HEK293 (cell line): ENCODE measurements around the gene KPNA3.

Experiments used
- CTCF ChIA-PET: fragments of 350-600 bp; formaldehyde crosslinking; extraction: SDS; loops from one replicate; lab custom pipeline; 2021; ENCODE audit warnings: antibody characterized with exemption; lab: Yijun Ruan, JAX
- POLR2A ChIA-PET: fragments of 300-600 bp; formaldehyde crosslinking; extraction: SDS; loops from one replicate; lab custom pipeline; 2020; ENCODE audit warnings: antibody characterized with exemption, inconsistent platforms; lab: Yijun Ruan, JAX
- H3K27ac ChIP-seq: fragments of 200-500 bp; sonication (Bioruptor generic); 2 replicates; pipeline ENCODE4 v1.5.1; 2014; ENCODE audit warnings: low read depth, low read length, control low read depth, inconsistent platforms; ENCODE audit errors: extremely low read depth
- H3K36me3 ChIP-seq, 2 experiments: fragments of 200-500 bp in 1 of 2; sonication (Bioruptor generic) in 1 of 2; 1 replicate in 1 of 2; 2 replicates in 1 of 2; pipeline ENCODE4 v1.5.1; 2014 to 2017; ENCODE audit warnings: inconsistent platforms in 2 of 2, low read length in 2 of 2; ENCODE audit not compliant: control insufficient read depth in 2 of 2, insufficient read depth in 1 of 2
- H3K4me1 ChIP-seq: fragments of 200-500 bp; sonication (Bioruptor generic); 2 replicates; pipeline ENCODE4 v1.5.1; 2014; ENCODE audit warnings: mild to moderate bottlenecking, low read length, inconsistent platforms; ENCODE audit not compliant: control insufficient read depth, insufficient read depth
- H3K4me3 ChIP-seq: 2 replicates; pipeline ENCODE4 v1.5.1; 2011; ENCODE audit warnings: low read depth, mild to moderate bottlenecking, control low read depth, low read length, moderate library complexity
- H3K9me3 ChIP-seq: fragments of 200-500 bp; sonication (Bioruptor generic); 2 replicates; pipeline ENCODE4 v1.5.1; 2014; ENCODE audit warnings: low read depth, low read length, inconsistent platforms; ENCODE audit not compliant: control insufficient read depth, insufficient read depth
- IKZF3 ChIP-seq: fragments of 450-650 bp; IDR thresholded peaks from 2 replicates; pipeline ENCODE4 v1.5.0; 2018; ENCODE audit warnings: missing biosample characterization, mild to moderate bottlenecking, missing genetic modification characterization, moderate library complexity
- REST ChIP-seq: fragments of 450-650 bp; formaldehyde crosslinking; IDR thresholded peaks from 2 replicates; pipeline ENCODE4 v1.5.1; 2016; ENCODE audit warnings: missing biosample characterization, missing genetic modification characterization
- SALL2 ChIP-seq: fragments of 450-650 bp; formaldehyde crosslinking; IDR thresholded peaks from 2 replicates; pipeline ENCODE4 v1.5.0; 2017; ENCODE audit warnings: missing biosample characterization, mild to moderate bottlenecking, missing genetic modification characterization, borderline replicate concordance
- TSHZ1 ChIP-seq: fragments of 450-650 bp; formaldehyde crosslinking; IDR thresholded peaks from 2 replicates; pipeline ENCODE4 v1.5.1; 2016; ENCODE audit warnings: missing biosample characterization, missing genetic modification characterization, borderline replicate concordance
- ZBTB26 ChIP-seq: fragments of 450-650 bp; formaldehyde crosslinking; optimal IDR thresholded peaks from 2 replicates; pipeline ENCODE3; 2016; ENCODE audit warnings: missing biosample characterization, mild to moderate bottlenecking, missing genetic modification characterization
- ZBTB8A ChIP-seq: fragments of 450-650 bp; formaldehyde crosslinking; IDR thresholded peaks from 2 replicates; pipeline ENCODE4 v1.5.1; 2016; ENCODE audit warnings: missing biosample characterization, missing genetic modification characterization
- ZNF133 ChIP-seq: fragments of 450-650 bp; formaldehyde crosslinking; IDR thresholded peaks from 2 replicates; pipeline ENCODE4 v1.5.1; 2016; ENCODE audit warnings: missing biosample characterization, missing genetic modification characterization
- ZNF169 ChIP-seq: fragments of 450-650 bp; formaldehyde crosslinking; IDR thresholded peaks from 2 replicates; pipeline ENCODE4 v1.5.1; 2016; ENCODE audit warnings: missing biosample characterization, missing genetic modification characterization
- ZNF548 ChIP-seq: fragments of 450-650 bp; formaldehyde crosslinking; IDR thresholded peaks from 2 replicates; pipeline ENCODE4 v1.5.1; 2016; ENCODE audit warnings: missing biosample characterization, missing genetic modification characterization
- ZNF830 ChIP-seq: fragments of 450-650 bp; IDR thresholded peaks from 2 replicates; pipeline ENCODE4 v1.5.0; 2018; ENCODE audit warnings: missing biosample characterization, missing genetic modification characterization, low read depth, mild to moderate bottlenecking, moderate library complexity
- ZXDB ChIP-seq: fragments of 450-650 bp; formaldehyde crosslinking; IDR thresholded peaks from 2 replicates; pipeline ENCODE4 v1.5.1; 2016; ENCODE audit warnings: missing biosample characterization, missing genetic modification characterization
- TF ChIP-seq, protein P1 (sequence below): fragments of 450-650 bp; formaldehyde crosslinking; IDR thresholded peaks from 2 replicates; pipeline ENCODE4 v1.5.1; 2017; ENCODE audit warnings: missing biosample characterization, missing genetic modification characterization
- TF ChIP-seq, protein P2 (sequence below): fragments of 450-650 bp; formaldehyde crosslinking; IDR thresholded peaks from 2 replicates; pipeline ENCODE4 v1.5.1; 2016; ENCODE audit warnings: missing biosample characterization, missing genetic modification characterization, borderline replicate concordance
- TF ChIP-seq, protein P3 (sequence below): fragments of 450-650 bp; formaldehyde crosslinking; IDR thresholded peaks from 2 replicates; pipeline ENCODE4; 2016; ENCODE audit warnings: missing biosample characterization, missing genetic modification characterization

Gene KPNA3

DNA sequence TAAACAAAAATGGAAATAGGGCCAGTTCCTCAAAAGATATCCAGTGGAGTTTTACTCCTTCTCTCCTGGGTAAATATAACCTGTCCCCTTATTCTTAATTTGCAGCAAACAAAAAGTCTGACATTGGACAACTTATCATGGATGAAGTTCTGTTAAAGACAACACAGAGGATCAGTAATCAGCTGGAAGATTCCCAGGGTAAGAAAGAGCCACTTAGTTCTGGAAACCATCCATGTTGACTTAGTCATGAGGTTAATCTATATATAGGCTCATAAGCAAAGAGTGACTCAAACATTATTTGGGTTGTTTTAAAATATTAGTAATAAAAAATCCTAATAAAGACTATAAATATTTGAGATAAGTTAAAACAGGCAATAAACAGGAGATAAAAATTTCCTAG, 60.7 kb downstream of the KPNA3 start:
- H3K4me1 ChIP-seq = no peaks in the 10 kb centered on the region
- peaks cover 5 to 21% of the 10 kb centered on the region in 2 experiments; a peak in 2 of 3 replicates for H3K36me3 ChIP-seq
- H3K27ac ChIP-seq = no peak overlapping the region
- TF ChIP-seq ZNF133 (tag by site-specific recombination) (no peak), IKZF3 (no peak), ZBTB26 (no peak), TSHZ1 (tag by site-specific recombination) (no peak), REST (tag by site-specific recombination) (no peak), SALL2 (tag by site-specific recombination) (no peak), ZBTB8A (no peak), ZNF169 (no peak), ZNF548 (tag by site-specific recombination) (no peak), ZXDB (no peak), ZNF830 (tag by site-specific recombination) (no peak)
- TF ChIP-seq, protein P1, sequence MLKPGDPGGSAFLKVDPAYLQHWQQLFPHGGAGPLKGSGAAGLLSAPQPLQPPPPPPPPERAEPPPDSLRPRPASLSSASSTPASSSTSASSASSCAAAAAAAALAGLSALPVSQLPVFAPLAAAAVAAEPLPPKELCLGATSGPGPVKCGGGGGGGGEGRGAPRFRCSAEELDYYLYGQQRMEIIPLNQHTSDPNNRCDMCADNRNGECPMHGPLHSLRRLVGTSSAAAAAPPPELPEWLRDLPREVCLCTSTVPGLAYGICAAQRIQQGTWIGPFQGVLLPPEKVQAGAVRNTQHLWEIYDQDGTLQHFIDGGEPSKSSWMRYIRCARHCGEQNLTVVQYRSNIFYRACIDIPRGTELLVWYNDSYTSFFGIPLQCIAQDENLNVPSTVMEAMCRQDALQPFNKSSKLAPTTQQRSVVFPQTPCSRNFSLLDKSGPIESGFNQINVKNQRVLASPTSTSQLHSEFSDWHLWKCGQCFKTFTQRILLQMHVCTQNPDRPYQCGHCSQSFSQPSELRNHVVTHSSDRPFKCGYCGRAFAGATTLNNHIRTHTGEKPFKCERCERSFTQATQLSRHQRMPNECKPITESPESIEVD = no peak
- TF ChIP-seq, protein P2, sequence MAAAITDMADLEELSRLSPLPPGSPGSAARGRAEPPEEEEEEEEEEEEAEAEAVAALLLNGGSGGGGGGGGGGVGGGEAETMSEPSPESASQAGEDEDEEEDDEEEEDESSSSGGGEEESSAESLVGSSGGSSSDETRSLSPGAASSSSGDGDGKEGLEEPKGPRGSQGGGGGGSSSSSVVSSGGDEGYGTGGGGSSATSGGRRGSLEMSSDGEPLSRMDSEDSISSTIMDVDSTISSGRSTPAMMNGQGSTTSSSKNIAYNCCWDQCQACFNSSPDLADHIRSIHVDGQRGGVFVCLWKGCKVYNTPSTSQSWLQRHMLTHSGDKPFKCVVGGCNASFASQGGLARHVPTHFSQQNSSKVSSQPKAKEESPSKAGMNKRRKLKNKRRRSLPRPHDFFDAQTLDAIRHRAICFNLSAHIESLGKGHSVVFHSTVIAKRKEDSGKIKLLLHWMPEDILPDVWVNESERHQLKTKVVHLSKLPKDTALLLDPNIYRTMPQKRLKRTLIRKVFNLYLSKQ = no peak
- TF ChIP-seq, protein P3, sequence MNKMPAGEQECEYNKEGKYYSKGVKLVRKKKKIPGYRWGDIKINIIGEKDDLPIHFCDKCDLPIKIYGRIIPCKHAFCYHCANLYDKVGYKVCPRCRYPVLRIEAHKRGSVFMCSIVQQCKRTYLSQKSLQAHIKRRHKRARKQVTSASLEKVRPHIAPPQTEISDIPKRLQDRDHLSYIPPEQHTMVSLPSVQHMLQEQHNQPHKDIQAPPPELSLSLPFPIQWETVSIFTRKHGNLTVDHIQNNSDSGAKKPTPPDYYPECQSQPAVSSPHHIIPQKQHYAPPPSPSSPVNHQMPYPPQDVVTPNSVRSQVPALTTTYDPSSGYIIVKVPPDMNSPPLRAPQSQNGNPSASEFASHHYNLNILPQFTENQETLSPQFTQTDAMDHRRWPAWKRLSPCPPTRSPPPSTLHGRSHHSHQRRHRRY (tag by site-specific recombination) = no peak
- H3K4me3 ChIP-seq = no peak overlapping the region
- no peaks in the 10 kb centered on the region for H3K9me3 ChIP-seq
- POLR2A ChIA-PET = no interaction called here
- CTCF ChIA-PET = no interaction called here
